ENCODE data around the gene SUSD1.
"Not testable (repeated sequence)": the region's sequence is repeated elsewhere in the genome, so short reads cannot be mapped to it uniquely, and the experiment has no call there.

Gene SUSD1

DNA sequence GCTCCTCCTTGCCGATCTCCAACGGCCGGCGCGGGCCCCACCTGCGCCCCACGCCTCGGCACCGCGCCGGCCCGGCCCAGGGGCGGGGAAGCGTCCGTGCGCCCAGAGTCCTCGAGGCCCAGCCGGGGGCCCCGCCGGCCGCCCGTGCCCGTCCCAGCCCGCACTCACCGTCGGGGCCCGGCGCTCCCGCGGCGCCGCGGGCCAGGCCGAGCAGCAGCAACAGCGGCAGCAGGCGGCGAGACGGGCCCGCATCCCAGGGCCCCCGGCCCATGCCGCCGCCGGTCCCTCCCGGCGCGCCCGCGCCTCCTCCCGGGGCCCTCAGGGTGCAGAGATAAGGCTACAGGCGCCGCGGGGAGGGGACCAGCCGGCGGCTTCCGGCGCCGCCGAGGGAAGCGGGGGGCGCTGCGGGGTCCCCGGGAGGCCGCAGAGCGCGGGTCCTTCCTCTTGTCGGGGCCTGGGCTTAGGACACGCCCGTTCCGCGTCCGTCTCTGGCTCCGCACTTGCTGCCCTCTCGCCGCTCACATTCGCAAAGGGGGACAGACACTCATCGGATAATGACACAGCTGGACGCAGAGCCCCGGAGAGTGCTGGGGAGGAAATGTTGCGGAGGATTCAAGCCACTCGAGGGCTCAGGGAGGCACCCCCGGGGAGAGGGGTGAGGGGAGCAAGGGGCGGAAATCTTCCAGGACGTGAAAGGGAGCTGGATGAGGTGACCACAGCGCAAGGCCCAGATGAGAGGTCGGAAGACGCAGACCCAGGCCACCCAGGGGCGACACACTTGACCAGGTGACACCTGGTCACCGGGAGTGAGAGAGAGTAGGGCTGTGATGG is at the start of gene SUSD1:
Gene SUSD1 (minus strand): TSS at position 333 of the 831 bp plus-strand sequence. CDS start 62 bp downstream, at position 271.
- peak; percentile 46 for DNase-seq

DNA sequence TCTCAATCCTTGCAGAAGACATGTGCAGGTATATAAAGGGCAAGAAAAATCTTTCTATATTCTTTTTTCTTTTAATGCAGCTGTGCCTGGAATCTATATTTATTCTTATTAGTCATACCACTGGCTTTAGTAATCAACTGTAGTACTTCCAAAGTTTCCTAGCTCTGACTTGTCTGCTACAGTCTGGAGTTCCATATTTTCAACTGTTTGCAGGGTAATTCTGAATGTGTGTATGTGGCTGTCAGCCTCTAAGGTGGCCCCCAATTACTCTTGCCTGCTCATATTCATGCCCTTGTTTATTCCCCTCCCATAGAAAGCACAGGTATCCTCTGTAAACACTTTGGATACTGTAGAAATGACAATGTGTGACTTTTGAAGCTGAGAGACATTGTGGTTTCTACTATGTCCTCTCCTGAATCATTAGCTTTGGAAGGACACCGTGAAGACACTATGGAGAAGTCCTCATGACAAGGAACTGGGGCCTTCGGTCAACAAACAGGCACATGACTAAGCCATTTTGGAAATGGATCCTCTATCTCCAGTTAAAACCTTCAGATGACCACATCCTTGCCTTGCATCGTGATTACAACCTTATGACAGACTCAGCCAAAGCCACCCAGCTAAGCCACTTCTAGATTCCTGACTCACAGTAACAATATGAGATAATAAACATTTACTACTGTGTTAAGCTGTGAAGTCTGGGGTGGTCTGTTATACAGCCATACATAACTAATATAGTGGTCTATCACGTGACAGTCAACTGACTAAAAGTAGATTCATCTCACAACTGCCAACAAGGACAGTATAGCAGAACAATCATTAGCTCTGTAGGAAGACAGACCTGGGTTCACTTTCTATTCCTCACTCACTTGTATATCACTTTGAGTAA is 49.5 kb upstream of the SUSD1 start:
- no peak for DNase-seq

DNA sequence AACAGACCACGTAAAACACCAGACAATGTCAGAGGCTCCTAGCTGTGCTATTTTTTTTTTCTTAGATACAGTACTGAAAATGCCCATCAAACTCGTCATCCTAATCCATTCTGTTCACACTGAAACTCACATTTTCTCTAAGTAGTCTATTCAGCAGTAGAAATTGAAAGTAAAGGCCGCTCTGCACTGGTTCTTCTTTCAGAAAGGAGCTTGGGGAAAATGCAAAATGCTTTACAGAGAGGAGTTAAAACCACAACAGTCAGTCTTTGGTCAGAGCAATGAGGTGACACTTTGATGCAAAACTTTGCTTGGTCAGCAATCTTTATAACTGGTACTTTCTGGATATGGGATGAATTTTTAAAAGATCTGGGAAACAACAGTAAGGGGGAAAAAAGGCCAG is 43.8 kb upstream of the SUSD1 start:
- DNase-seq: peak; percentile 11

DNA sequence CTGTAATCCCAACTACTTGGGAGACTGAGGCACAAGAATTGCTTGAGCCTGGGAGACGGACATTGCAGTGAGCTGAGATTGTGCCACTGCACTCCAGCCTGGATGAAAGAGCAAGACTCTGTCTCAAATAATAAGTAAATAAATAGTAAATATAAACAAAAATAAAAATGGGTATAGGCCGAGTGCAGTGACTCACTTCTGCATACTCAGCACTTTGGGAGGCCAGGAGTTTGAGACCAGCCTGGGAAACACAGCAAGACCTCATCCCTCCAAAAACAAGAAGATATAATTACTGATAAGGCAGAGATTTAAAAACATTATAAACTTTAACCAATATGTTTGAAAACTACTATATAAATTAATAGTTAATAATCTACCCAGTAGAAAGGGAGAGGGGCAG is 37.8 kb upstream of the SUSD1 start:
- DNase-seq: no peak

DNA sequence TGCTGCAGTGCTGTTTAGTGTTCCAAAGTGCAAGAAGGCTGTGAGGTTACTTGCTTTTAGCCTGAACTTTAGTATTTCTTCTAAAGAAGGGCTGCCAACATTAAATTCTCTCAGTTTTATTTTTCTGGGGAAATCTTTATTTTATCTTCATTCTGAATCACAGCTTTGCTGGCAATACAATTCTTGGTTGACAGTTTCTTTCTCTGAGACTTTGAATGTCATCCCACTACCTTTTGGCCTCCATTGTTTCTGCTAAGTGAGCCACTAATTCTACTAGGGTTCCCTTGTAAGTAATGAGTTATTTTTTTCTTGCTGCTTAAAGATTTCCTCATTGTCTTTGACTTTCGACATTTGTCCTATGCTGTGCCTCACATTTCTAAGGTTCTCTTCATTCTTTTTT is 32.4 kb upstream of the SUSD1 start:
- DNase-seq: no peak

DNA sequence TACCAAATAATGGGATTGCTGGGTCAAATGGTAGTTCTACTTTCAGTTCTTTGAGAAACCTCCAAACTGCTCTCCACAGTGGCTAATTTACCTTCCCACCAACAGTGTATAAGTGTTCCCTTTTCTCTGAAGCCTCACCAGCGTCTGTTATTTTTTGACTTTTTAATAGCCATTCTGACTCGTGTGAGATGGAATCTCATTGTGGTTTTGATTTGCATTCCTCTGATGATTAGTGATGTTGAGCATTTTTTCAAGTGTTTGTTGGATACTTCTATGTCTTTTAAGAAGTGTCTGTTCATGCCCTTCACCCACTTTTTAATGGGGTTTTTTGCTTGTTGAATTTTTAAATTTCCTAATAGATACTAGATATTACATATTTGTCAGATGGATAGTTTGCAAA is 28.4 kb upstream of the SUSD1 start:
- DNase-seq: no peak

DNA sequence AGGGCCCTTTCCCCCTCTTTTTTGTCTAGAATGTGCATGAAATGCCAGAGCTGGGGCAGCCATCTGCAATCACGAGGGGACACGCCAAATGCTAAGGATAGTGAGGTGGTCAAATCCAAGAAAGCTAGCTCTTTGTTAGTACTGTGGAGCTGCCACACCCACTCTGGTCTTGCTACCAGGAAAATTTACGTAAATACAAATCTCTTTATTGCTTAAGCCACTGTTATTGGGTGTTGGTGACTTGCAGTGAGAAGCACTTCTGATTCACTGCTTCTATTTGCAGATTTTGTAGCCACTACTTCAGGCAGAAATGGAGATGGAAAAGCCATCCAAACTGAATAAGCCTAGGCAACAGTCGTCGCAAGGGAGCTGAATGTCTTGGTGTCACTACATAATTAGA is 25.6 kb upstream of the SUSD1 start:
- no peak for DNase-seq

DNA sequence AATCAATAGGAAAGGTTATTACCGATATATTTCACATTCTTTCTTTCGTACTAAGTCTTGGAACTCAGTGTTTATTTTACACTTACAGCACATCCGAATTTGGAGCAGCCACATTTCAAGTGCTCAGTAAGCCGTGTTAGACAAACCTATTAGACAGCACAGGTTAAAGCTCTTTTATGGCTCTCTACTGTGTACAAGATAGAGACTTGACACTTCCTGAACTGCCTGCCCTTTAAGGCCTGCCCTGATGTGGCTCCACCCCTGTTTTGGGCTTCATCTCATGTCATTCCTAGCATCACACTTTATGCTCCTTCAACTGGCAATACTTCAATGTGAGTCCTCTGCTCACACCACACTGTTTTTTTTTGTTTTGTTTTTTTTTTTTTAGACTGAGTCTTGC is 23.5 kb upstream of the SUSD1 start:
- no peak for DNase-seq

DNA sequence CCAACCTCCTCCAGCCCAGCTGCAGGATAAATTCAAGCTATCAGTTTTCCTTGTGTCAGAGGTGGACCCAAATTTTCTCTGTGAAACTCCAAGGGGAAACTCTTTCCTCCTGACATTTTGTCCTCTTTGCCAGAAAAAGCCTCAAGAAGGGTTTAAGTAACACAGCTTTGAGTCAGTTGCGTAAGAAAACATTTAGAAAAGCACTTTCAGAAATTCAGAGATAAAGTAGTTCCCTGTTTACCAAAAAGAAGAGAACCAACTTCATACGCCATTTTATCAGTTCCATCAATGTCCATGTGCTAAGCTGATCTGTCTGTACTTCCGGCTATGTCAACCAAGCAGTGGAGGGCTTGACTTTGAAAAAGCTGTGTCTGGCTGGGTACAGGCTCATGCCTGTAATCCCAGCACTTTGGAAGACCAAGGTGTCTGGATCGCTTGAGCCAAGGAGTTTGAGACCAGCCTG is 19.9 kb upstream of the SUSD1 start:
- DNase-seq: no peak

DNA sequence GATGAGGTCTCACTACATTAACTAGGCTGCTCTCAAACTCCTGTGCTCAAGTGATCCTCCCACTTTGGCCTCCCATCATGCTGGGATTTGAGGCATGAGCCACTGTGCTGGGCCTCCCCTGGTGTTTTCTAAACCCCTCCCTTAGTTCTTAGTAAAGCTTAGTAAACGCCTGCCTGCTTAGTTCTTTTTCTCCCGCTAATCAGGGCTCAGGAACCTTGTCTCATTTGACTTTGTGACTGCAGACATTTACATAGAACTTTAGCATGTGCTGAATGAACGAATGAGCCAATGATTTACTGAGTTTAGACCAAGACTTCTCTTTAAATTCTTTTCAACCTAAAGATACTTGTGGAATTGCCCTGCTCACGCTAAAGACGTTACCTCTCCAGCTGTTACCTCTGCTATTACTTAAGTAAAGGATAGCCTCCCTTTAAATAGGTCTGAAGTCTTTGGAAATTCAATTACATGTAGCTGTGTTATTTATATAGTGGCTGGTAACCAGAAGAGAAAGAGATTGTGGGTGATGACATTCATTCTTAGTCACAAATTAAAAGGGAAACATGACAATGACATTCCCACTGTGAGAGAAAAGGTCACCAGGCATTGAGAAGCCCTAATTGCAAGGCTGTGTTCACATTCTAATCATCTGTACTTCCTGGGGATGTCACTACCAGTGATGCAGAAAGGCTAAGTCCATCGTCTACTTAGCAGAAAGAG is 18.6 kb upstream of the SUSD1 start:
- DNase-seq: no peak

DNA sequence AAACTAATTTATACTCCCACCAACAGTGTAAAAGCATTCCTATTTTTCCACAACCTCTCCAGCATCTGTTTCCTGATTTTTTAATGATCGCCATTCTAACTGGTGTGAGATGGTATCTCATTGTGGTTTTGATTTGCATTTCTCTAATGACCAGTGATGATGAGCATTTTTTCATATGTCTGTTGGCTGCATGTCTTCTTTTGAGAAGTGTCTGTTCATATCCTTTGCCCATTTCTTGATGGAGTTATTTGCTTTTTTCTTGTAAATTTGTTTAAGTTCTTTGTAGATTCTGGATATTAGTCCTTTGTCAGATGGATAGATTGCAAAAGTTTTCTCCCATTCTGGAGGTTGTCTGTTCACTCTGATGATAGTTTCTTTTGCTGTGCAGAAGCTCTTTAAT is 15.2 kb upstream of the SUSD1 start:
- DNase-seq: not testable (repeated sequence)

DNA sequence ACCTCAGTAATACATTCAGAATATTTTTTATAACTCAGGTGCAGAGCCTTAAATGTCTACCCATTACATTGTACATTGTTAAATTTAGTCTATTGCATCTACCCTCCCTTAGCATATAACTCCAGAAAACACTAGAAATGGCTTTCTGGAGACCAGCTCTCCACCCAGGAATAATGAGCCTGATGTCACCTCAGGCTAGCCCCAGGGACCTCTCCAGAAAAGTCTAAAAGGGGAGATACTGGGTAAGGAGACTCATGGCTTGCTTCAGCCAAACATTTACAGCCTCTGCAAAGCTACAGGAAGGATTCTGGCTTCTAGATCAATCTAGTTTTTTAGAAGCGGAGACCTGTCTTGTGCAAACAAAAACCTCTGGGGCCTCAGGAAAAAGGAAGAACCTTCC is 13.8 kb upstream of the SUSD1 start:
- DNase-seq: no peak

DNA sequence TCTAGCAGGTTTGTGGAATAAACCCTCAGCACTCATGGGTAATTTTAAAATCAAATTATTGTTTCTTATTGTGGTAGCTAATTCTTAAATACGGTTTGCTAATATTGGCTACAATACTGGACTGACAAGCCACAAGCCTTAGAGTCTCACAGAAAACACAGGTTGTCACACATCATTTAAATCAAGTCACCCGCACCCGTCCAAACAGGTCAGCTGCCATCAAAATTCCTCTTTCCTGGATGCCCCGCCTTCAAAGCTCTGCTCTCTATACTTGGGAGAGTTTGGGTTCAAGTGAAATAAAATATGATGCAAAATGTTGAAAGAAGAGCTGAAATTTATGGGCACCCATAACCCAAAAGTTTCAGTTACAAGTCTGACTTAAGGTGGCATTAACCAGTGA is 12.3 kb upstream of the SUSD1 start:
- no peak for DNase-seq

DNA sequence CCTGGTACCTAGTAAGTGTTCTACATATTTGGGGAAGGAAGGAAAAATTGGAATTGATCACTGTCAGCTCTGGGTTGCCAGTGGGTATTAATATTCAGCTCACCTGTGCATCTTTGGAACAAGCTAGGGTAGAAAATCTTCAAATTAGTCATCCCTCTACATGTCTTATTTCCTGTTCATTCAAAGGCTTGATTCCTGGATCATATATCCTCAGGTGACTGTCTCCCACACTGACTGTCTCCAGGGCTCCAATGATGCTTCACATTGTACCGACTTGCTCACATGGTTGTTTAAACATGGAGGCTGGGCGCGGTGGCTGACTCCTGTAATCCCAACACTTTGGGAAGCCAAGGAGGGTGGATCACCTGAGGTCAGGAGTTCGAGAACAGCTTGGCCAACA is 11.6 kb upstream of the SUSD1 start:
- DNase-seq: no peak

DNA sequence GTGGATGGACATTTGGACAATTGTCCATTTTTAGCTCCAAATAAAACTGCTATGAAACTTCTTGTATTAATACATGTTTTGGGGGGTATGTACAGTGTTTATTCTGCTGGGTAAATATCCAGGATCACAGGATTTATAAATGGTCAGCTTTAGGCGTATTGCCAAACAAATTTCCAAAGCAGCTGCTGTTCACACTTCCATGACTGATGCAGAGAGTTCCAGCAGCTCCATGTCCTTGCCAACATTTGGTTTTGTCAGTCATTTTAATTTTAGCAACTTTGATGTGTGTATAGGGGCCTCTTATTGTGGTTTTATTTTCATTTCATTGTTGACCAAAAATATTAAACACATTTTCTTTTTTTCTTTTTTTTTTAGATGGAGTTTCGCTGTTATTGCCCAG is 9.8 kb upstream of the SUSD1 start:
- DNase-seq: no peak

DNA sequence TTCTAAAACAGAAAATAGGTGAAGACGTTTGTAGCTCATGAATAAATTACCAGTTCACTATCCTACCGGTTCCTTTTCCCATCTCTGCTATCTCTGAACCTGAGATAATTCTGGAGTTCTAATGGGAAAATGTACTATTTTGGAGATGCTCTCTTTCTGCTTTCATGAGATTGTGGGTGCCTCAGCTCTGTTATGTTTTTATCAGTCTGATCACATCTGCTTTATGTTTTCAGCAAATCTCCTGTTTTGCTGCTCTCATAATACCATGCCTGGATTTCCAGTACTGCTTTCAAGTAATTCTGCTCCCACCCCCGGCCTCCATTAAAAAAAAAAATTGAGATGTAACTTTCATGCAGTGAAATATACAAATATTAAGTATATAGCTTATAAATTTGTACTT is 9.1 kb upstream of the SUSD1 start:
- DNase-seq: no peak

DNA sequence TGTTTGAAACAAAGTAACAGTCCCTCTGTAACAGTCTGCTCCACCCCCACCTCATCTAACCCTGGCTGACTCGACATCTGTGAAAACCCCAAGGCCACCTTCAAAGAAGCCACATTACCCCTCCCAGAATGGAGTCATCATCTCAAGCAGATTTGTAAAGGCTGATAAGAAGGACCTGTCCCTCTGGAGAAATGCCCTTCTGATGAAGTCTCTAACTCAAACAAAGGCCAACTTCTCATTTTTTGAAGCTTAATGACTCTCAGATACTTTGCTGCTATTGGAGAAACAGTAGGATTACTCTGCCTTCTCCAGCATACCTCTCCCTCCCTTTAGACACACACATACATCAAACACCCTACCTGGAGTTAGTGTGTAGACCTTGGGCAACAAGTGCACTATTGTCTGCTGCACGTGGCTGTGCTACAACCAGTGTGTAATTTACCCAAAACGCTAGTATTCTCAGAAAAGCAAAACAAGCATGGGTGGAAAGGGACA is 5.3 kb upstream of the SUSD1 start:
- peak; percentile 62 for DNase-seq

DNA sequence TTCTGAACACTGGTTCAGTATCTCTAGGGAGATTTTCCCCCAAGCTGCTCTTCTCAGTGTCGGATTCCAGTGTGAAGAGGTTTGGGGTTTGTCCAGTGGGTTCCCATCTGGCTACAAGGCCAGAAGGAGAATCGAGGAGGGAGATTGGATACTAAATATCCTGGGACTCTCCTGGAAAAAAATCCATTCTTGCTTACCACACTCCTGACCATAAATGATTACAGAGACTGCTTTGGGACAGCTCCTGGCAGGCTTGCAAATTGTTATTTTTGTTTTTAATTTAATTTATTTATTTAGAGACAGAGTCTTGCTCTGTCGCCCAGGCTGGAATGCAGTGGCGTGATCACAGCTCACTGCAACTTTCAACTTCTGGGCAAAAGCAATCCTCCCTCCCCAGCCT is 4.7 kb upstream of the SUSD1 start:
- DNase-seq: no peak

DNA sequence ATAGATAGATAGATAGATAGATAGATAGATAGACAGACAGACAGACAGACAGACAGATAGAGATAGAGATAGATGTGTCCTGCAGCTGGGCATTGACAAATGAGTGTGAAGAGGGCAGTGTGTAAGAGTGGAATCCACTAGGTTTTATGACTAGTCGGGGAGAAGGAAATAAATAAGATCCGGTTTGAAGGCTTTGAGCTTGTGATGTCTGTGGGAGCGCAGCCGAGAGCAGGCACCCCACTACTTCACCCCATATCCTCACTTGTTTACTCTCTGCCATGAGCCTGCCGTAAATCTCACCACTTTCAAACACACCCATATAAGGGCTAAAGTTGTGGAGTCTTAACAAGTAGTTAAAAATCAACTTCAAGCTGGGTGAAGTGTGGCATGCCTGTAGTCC is 1.4 kb upstream of the SUSD1 start:
- no peak for DNase-seq

DNA sequence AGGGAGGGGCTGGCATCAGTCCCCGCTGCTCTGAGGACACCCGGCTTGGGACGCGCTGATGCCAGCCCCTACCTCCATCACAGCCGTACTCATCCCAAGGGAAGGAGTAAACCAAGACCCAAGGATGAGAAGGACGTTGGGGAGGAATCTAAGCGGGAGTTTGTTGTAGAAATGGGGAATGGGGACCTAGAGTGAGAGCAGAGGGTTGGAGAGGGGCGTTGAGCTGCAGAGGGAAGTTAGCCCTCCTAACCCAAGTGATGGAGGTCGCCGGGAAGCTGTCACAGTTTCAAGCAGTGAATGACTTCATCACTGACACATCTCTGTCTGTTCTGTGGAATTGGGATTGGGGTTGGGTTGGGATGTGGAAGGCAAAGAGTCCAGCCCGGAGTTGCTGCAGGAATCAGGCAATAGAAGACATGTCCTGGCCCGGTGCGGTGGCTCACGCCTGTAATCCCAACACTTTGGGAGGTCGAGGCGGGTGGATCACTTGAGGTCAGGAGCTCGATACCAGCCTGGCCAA is 759 bp upstream of the SUSD1 start:
- peak; percentile 11 for DNase-seq

DNA sequence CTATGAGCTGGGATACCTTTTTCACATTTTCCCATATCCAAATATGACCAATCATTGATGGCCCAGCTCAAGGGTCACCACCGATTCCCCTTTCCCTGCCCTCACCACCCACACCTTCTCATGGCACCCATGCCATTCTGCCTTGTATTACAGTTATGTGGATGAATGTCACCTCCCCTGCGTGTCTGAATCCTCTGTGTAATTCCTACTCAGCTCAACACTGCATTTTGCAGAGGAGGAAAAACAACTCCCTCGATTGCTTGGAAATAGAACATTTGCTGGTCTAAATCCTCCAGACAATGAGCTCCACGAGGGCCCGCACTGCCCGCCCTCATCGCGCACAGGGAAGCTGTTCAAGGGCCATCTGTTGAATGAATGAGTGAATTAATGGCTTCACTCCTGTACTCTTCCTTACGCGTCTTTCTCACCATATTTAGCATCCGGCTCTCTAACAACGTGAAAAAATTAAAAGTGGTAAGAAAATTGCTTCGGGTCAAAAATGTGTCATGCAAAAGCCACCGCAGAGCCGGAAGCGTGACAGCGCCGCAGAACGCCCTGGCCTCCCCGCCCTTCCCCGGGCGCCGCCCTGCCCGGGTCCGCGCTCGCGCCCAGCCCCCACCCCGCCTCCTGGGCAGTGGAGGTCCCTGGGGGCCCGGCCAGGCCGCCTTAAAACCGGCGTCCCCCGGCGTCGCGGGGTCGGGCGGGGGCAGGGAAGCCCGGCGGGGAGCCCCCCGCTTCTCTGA is 704 bp downstream of the SUSD1 start:
- DNase-seq: peak; percentile 85

Measured in stimulated activated CD4-positive, alpha-beta T cell treated with anti-CD3 and anti-CD28 coated beads, Interleukin-15, amount 100 ng/mL, for 24 hours (primary cell).